ENCODE measurements around the gene LRRIQ3.

Gene LRRIQ3

DNA sequence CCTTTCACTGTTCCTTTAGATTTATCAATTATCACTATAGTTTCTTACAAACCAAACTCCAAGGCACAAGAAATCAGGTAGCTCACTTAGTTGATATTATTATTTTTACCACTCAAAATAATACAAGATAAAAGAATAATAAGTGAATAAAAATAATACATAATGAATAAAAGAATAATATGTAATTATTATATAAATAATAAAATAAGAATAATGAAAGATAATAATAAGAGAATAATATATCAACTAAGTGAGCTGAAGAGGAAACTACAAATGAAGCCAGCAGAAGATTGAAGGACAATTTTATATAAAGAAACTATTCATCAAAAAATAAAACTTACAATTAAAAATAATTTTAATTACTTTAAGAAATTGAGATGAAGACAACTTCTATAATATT lies 90.6 kb downstream of the LRRIQ3 start:
- H3K27me3 ChIP-seq (ENCODE audit: control insufficient read depth, insufficient read depth, low read length), result no peaks in the 10 kb centered on the region
- no peak overlapping the region for H3K4me3 ChIP-seq (ENCODE audit: low read length)
- H3K9me3 ChIP-seq (replicated peaks; ENCODE audit: low read length), result no peaks in the 10 kb centered on the region
- no peak overlapping the region for H3K9ac ChIP-seq (ENCODE audit: low read depth, low read length)
- H3K4me2 ChIP-seq (ENCODE audit: low read length), result no peak overlapping the region
- H3K36me3 ChIP-seq (ENCODE audit: insufficient read depth, low read length), result no peaks in the 10 kb centered on the region
- no peaks in the 10 kb centered on the region for H3K4me1 ChIP-seq (ENCODE audit: control insufficient read depth, insufficient read depth, low read length)

DNA sequence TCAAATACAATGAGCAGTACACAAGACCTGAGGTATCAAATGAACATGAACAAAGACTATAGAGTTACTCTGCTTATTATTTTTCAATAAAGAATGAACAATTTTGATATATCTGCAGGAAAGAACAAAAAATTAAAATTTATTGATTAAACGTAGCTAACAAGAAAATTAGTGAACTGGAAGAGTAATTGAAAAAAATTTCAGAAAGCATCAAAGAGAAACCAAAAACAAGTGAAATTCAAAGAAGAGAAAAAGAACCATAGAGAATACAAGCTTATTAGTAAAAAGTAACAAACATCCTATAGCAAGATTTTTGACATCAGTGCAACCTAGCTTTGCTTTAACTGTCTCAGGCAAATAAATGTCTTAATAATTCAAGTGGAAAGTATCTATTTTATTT lies 106.6 kb downstream of the LRRIQ3 start:
- Histone ChIP-seq H3K4me2 (ENCODE audit: low read length) (no peak overlapping the region), H3K27me3 (ENCODE audit: control insufficient read depth, insufficient read depth, low read length) (no peaks in the 10 kb centered on the region), H3K4me3 (ENCODE audit: low read length) (no peak overlapping the region), H3K9me3 (replicated peaks; ENCODE audit: low read length) (peaks cover 6% of the 10 kb centered on the region), H3K36me3 (ENCODE audit: insufficient read depth, low read length) (no peaks in the 10 kb centered on the region), H3K4me1 (ENCODE audit: control insufficient read depth, insufficient read depth, low read length) (no peaks in the 10 kb centered on the region), H3K9ac (ENCODE audit: low read depth, low read length) (no peak overlapping the region)

DNA sequence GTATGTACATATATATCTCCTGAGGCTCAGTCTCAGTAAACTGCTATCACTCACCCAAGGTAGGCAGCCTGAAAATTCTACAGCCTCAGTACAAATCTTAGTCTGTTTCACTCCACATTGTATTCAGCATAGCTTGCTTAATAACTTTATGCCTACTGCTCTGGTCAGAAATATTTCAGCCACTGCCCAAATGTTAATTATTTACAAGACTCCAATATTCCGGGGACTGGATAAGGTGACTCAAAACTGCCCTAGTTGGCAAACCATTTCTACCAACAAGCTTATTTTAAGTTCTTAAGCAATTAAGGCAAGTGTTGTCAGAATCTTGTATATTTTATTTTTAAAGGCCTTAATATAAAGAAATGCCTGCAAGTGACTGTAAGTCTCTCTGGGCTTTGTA lies 114.8 kb downstream of the LRRIQ3 start:
- H3K9me3 ChIP-seq (replicated peaks; ENCODE audit: low read length), result no peaks in the 10 kb centered on the region
- H3K27me3 ChIP-seq (ENCODE audit: control insufficient read depth, insufficient read depth, low read length), result no peaks in the 10 kb centered on the region
- no peak overlapping the region for H3K9ac ChIP-seq (ENCODE audit: low read depth, low read length)
- H3K4me1 ChIP-seq (ENCODE audit: control insufficient read depth, insufficient read depth, low read length), result no peaks in the 10 kb centered on the region
- no peak overlapping the region for H3K4me2 ChIP-seq (ENCODE audit: low read length)
- H3K36me3 ChIP-seq (ENCODE audit: insufficient read depth, low read length), result no peaks in the 10 kb centered on the region
- H3K4me3 ChIP-seq (ENCODE audit: low read length), result no peak overlapping the region

DNA sequence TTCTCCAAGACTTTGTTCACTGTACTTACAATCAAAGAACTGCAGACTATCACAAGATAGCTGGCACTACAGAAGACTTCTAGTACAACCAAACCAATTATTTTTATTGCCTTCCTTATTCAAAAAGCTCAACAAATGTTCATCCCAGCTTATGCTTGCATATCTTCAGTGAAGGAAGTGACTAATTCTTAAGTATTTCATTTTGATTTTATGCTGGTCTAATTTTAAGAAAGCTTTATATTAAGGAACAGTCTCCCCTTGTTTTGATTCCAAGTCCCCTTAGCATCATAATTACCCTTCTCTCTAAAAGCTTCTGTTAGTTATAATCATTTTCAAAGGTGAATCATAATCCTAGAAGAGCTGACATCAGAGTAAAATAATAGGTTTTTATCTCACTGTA lies 132.9 kb downstream of the LRRIQ3 start:
- H3K27me3 ChIP-seq (ENCODE audit: control insufficient read depth, insufficient read depth, low read length), result no peaks in the 10 kb centered on the region
- H3K4me3 ChIP-seq (ENCODE audit: low read length), result no peak overlapping the region
- no peak overlapping the region for H3K9ac ChIP-seq (ENCODE audit: low read depth, low read length)
- H3K4me1 ChIP-seq (ENCODE audit: control insufficient read depth, insufficient read depth, low read length), result no peaks in the 10 kb centered on the region
- H3K4me2 ChIP-seq (ENCODE audit: low read length), result no peak overlapping the region
- no peaks in the 10 kb centered on the region for H3K9me3 ChIP-seq (replicated peaks; ENCODE audit: low read length)
- no peaks in the 10 kb centered on the region for H3K36me3 ChIP-seq (ENCODE audit: insufficient read depth, low read length)

DNA sequence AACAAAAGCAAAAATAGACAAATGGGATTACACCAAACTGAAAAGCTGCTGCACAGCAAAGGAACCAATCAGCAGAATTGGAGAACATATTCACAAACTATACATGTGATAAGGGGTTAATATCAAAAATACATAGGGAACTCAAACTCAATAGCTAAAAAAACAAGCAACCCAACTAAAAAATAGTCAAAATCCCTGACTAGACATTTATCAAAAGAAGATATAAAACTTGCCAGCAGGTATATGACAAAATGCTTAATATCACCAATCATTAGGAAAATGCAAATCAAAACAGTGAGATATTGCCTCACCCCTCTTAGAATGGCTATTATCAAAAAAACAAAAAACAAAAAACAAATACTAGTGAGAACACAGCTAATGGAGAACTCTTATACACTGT lies 140.3 kb downstream of the LRRIQ3 start:
- H3K36me3 ChIP-seq (ENCODE audit: insufficient read depth, low read length), result no peaks in the 10 kb centered on the region
- no peak overlapping the region for H3K4me2 ChIP-seq (ENCODE audit: low read length)
- H3K4me3 ChIP-seq (ENCODE audit: low read length), result no peak overlapping the region
- H3K4me1 ChIP-seq (ENCODE audit: control insufficient read depth, insufficient read depth, low read length), result no peaks in the 10 kb centered on the region
- no peaks in the 10 kb centered on the region for H3K9me3 ChIP-seq (replicated peaks; ENCODE audit: low read length)
- H3K27me3 ChIP-seq (ENCODE audit: control insufficient read depth, insufficient read depth, low read length), result no peaks in the 10 kb centered on the region
- H3K9ac ChIP-seq (ENCODE audit: low read depth, low read length), result no peak overlapping the region

DNA sequence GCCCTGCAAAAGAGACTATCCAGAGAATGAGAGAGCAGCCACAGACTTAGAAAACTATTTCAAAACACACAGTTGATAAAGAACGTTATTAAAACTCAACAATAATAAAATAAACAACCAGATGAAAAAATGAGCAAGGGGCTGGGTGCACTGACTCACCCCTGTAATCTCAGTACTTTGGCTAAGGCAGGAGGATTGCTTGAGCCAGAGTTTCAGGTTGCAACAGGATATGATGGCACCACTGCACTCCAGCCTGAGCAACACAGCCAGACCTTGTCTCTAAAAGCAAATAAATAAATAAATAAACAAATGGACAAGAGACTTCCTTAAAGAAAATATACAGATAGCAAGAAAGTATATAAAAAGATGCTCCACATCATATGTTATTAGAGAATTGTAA lies 144.6 kb downstream of the LRRIQ3 start:
- Histone ChIP-seq H3K27me3 (ENCODE audit: control insufficient read depth, insufficient read depth, low read length) (no peaks in the 10 kb centered on the region), H3K4me2 (ENCODE audit: low read length) (no peak overlapping the region), H3K4me3 (ENCODE audit: low read length) (no peak overlapping the region), H3K4me1 (ENCODE audit: control insufficient read depth, insufficient read depth, low read length) (no peaks in the 10 kb centered on the region), H3K9ac (ENCODE audit: low read depth, low read length) (no peak overlapping the region), H3K9me3 (replicated peaks; ENCODE audit: low read length) (no peaks in the 10 kb centered on the region), H3K36me3 (ENCODE audit: insufficient read depth, low read length) (no peaks in the 10 kb centered on the region)

DNA sequence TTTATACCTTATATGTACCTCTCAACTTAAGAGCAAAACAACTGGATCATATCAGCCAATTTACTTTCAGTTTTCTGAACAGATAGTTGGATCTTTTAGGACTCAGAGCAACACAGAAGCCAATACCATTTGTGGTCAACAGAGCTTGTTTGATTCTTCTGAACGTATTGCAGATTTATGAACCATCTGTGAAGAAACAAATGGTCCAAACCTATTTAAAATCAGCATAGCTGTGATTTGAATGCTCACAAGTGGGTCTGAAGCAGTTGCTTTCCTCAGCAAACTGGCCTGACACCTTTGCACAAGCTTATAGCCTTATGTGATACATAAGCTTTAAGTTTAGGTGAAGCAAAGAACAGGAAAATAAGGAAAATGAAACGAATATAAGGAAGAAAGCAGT lies 147.6 kb downstream of the LRRIQ3 start:
- Histone ChIP-seq H3K4me3 (ENCODE audit: low read length) (no peak overlapping the region), H3K9me3 (replicated peaks; ENCODE audit: low read length) (no peaks in the 10 kb centered on the region), H3K4me1 (ENCODE audit: control insufficient read depth, insufficient read depth, low read length) (no peaks in the 10 kb centered on the region), H3K27me3 (ENCODE audit: control insufficient read depth, insufficient read depth, low read length) (no peaks in the 10 kb centered on the region), H3K4me2 (ENCODE audit: low read length) (no peak overlapping the region), H3K36me3 (ENCODE audit: insufficient read depth, low read length) (no peaks in the 10 kb centered on the region), H3K9ac (ENCODE audit: low read depth, low read length) (no peak overlapping the region)

DNA sequence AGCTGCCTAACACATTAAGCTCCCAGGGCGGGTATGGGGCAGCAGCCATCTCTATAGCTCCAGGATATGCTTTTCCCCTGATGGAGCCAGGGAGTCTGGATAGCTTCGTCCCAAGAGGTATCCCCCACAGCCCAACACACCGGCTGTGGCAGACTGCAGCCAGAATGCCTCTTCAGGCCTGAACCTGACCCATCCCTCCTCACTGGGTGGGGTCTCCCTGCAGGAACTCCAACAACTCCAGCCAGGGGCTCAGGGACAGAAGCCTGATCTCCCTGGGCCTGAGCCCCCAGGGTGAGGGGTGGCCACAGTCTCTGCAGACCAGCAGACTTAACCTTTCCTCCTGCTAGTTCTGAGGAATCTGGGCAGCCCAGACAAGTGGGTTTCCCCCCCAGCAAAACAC lies 159.9 kb downstream of the LRRIQ3 start:
- Histone ChIP-seq H3K4me2 (ENCODE audit: low read length) (no peak overlapping the region), H3K4me3 (ENCODE audit: low read length) (no peak overlapping the region), H3K9ac (ENCODE audit: low read depth, low read length) (no peak overlapping the region), H3K4me1 (ENCODE audit: control insufficient read depth, insufficient read depth, low read length) (no peaks in the 10 kb centered on the region), H3K27me3 (ENCODE audit: control insufficient read depth, insufficient read depth, low read length) (no peaks in the 10 kb centered on the region), H3K36me3 (ENCODE audit: insufficient read depth, low read length) (no peaks in the 10 kb centered on the region), H3K9me3 (replicated peaks; ENCODE audit: low read length) (no peaks in the 10 kb centered on the region)

DNA sequence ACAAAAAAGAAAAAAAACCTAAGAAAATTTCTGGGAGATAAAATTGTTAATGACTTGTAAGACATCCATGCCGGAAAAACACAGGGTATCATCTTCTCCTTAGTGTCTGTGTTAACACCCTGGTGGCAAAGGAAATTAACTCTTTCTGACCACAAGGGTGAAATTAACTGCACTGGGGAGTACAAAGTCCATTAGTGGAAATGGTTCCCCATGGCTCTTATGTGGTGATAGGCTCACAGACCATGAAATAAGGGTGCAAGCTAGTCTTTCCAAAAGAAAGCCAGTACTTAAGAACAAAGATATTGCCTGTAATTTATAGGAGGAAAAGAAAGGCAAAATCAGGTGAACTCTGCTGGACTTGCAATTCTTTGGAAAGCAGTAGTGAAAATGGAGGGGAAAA lies 185.4 kb downstream of the LRRIQ3 start:
- Histone ChIP-seq H3K27me3 (ENCODE audit: control insufficient read depth, insufficient read depth, low read length) (no peaks in the 10 kb centered on the region), H3K4me1 (ENCODE audit: control insufficient read depth, insufficient read depth, low read length) (no peaks in the 10 kb centered on the region), H3K9me3 (replicated peaks; ENCODE audit: low read length) (no peaks in the 10 kb centered on the region), H3K4me2 (ENCODE audit: low read length) (no peak overlapping the region), H3K4me3 (ENCODE audit: low read length) (no peak overlapping the region), H3K36me3 (ENCODE audit: insufficient read depth, low read length) (no peaks in the 10 kb centered on the region), H3K9ac (ENCODE audit: low read depth, low read length) (no peak overlapping the region)

DNA sequence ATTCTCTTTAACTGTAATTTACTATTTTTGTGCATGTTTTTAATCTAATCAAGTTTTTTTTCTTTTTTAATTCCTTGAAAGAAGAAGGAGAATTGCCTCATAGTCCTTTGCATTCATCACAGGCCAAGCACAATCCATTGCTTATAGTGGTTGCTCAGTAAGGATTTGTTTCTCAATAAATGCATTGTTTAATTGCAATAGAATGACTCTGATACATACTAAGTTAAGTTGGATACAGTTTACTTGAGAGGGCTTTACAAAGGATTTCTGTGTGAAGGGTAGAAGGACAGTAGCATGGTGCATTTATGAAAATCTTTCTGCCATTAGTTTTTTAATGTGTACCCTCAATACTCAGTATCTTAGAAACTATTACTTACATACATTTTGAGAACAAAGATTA lies 186.2 kb downstream of the LRRIQ3 start:
- no peaks in the 10 kb centered on the region for H3K9me3 ChIP-seq (replicated peaks; ENCODE audit: low read length)
- no peak overlapping the region for H3K9ac ChIP-seq (ENCODE audit: low read depth, low read length)

DNA sequence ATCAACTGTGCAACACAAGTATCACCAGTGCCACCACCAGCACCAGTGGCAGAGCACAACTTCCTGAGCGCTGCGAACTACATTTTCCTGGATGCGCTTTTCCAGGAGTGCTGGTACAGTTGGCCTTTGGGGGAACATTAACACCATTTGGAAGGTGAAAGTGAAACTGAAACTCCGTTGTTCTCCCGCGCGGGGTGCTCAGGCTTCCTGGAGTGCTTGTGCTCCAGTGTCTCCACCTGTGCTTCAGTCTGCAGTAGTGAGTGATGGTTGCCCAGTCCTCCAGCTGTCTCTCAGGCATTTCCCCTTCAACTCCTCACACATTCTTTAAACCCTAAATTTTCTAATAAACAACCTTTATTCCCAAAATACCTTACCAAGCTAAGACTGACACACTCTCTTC lies 187.8 kb downstream of the LRRIQ3 start:
- Histone ChIP-seq H3K36me3 (ENCODE audit: insufficient read depth, low read length) (no peaks in the 10 kb centered on the region), H3K27me3 (ENCODE audit: control insufficient read depth, insufficient read depth, low read length) (no peaks in the 10 kb centered on the region), H3K4me2 (ENCODE audit: low read length) (no peak overlapping the region), H3K9me3 (replicated peaks; ENCODE audit: low read length) (no peaks in the 10 kb centered on the region), H3K4me3 (ENCODE audit: low read length) (no peak overlapping the region), H3K4me1 (ENCODE audit: control insufficient read depth, insufficient read depth, low read length) (no peaks in the 10 kb centered on the region), H3K9ac (ENCODE audit: low read depth, low read length) (no peak overlapping the region)

More for the DNA sequence above, 186.2 kb downstream of the LRRIQ3 start:
- H3K4me1 ChIP-seq (ENCODE audit: control insufficient read depth, insufficient read depth, low read length), result no peaks in the 10 kb centered on the region
- no peak overlapping the region for H3K4me2 ChIP-seq (ENCODE audit: low read length)
- no peak overlapping the region for H3K4me3 ChIP-seq (ENCODE audit: low read length)
- H3K36me3 ChIP-seq (ENCODE audit: insufficient read depth, low read length), result no peaks in the 10 kb centered on the region
- no peaks in the 10 kb centered on the region for H3K27me3 ChIP-seq (ENCODE audit: control insufficient read depth, insufficient read depth, low read length)

DNA sequence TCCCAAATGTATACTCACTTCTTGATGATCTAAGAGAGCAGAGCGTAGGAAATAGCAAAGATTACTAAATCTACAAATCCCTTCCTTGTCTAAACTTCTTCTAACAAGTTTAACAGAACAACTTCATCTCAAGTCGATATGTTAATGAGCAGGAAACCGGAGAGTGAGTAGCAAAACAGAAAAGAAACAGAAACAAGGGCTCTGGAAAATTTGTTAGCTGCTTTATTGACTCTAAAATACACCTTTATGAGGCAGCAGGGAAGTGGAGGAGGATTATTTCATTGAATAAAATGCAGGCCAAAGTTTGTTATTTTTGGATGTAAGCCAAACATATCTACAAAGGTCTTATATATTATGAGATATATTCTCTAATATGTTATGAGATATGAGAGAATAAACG lies 192.4 kb downstream of the LRRIQ3 start:
- Histone ChIP-seq H3K4me1 (ENCODE audit: control insufficient read depth, insufficient read depth, low read length) (no peaks in the 10 kb centered on the region), H3K9me3 (replicated peaks; ENCODE audit: low read length) (no peaks in the 10 kb centered on the region), H3K4me3 (ENCODE audit: low read length) (no peak overlapping the region), H3K4me2 (ENCODE audit: low read length) (no peak overlapping the region), H3K9ac (ENCODE audit: low read depth, low read length) (no peak overlapping the region), H3K27me3 (ENCODE audit: control insufficient read depth, insufficient read depth, low read length) (no peaks in the 10 kb centered on the region), H3K36me3 (ENCODE audit: insufficient read depth, low read length) (no peaks in the 10 kb centered on the region)
